ENCODE results near the gene SBSN.
"Not testable (repeated sequence)": the region's sequence is repeated elsewhere in the genome, so short reads cannot be mapped to it uniquely, and the experiment has no call there.

Gene SBSN

GRCh38 chr19:35508129-35508528, 20.0 kb downstream of the SBSN start:
- DNase-seq (ENCODE audit: low read depth) = no peak

- no peak for DNase-seq (ENCODE audit: low read depth)
Observed at GRCh38 chr19:35507561-35507960, 20.6 kb downstream of the SBSN start.

- DNase-seq (ENCODE audit: low read depth) = no peak
Observed at GRCh38 chr19:35506011-35506410, 22.1 kb downstream of the SBSN start.

GRCh38 chr19:35502751-35503150, 25.4 kb downstream of the SBSN start:
- DNase-seq (ENCODE audit: low read depth) = no peak

- no peak for DNase-seq (ENCODE audit: low read depth)
Observed at GRCh38 chr19:35501684-35502083, 26.4 kb downstream of the SBSN start.

- no peak for DNase-seq (ENCODE audit: low read depth)
Observed at GRCh38 chr19:35500611-35501010, 27.5 kb downstream of the SBSN start.

GRCh38 chr19:35498984-35499527, 29.1 kb downstream of the SBSN start:
- DNase-seq (ENCODE audit: low read depth) = no peak

- no peak for DNase-seq (ENCODE audit: low read depth)
Observed at GRCh38 chr19:35498220-35498619, 29.9 kb downstream of the SBSN start.

GRCh38 chr19:35497406-35497805, 30.7 kb downstream of the SBSN start:
- DNase-seq (ENCODE audit: low read depth) = no peak

- DNase-seq (ENCODE audit: low read depth) = peak; percentile 47
Observed at GRCh38 chr19:35495107-35496064, 32.7 kb downstream of the SBSN start.

- DNase-seq (ENCODE audit: low read depth) = no peak
Observed at GRCh38 chr19:35493971-35494370, 34.1 kb downstream of the SBSN start.

- DNase-seq (ENCODE audit: low read depth) = no peak
Observed at GRCh38 chr19:35491836-35492360, 36.2 kb downstream of the SBSN start.

- DNase-seq (ENCODE audit: low read depth) = no peak
Observed at GRCh38 chr19:35490364-35490763, 37.7 kb downstream of the SBSN start, which contains the start of gene KRTDAP. Gene KRTDAP, minus strand, starts transcription at chr19:35490464. Its CDS starts 22 bp downstream, at chr19:35490442.

- DNase-seq (ENCODE audit: low read depth) = no peak
Observed at GRCh38 chr19:35488677-35489076, 39.4 kb downstream of the SBSN start.

- DNase-seq (ENCODE audit: low read depth) = no peak
Observed at GRCh38 chr19:35487656-35488182, 40.4 kb downstream of the SBSN start.

GRCh38 chr19:35486268-35486708, 41.8 kb downstream of the SBSN start:
- no peak for DNase-seq (ENCODE audit: low read depth)

GRCh38 chr19:35484252-35485036, 43.7 kb downstream of the SBSN start:
- no peak for DNase-seq (ENCODE audit: low read depth)

GRCh38 chr19:35483089-35483488, 45.0 kb downstream of the SBSN start:
- DNase-seq (ENCODE audit: low read depth) = no peak

GRCh38 chr19:35478794-35479677, 49.1 kb downstream of the SBSN start:
- DNase-seq (ENCODE audit: low read depth) = no peak

GRCh38 chr19:35476149-35476548, 52.0 kb downstream of the SBSN start:
- no peak for DNase-seq (ENCODE audit: low read depth)

- not testable (repeated sequence) for DNase-seq (ENCODE audit: low read depth)
Observed at GRCh38 chr19:35474594-35474993, 53.5 kb downstream of the SBSN start.
